GM18868 (cell line): Measurements from ENCODE around the gene COPG2.
A peak's percentile ranks its signal among the peaks of the same experiment; 100 is the strongest.
"Not testable (repeated sequence)": the region's sequence is repeated elsewhere in the genome, so short reads cannot be mapped to it uniquely, and the experiment has no call there.

Experiments used
- ATAC-seq: cut with Tn5 transposase; IDR thresholded peaks from one replicate; pipeline ENCODE4 v1.9.1; 2021; ENCODE audit warnings: mild to moderate bottlenecking, moderate library complexity; ENCODE audit not compliant: unreplicated experiment

The COPG2 gene

GRCh38 chr7:130654850-130655249 lies 13.7 kb downstream of the COPG2 start:
- ATAC-seq, result no peak

- no peak for ATAC-seq
Observed at GRCh38 chr7:130650611-130651120, 17.9 kb downstream of the COPG2 start.

- ATAC-seq, result peak; percentile 66
Observed at GRCh38 chr7:130649004-130649790, 19.4 kb downstream of the COPG2 start.

- peak; percentile 14 for ATAC-seq
Observed at GRCh38 chr7:130648580-130648979, 20.0 kb downstream of the COPG2 start.

- ATAC-seq, result no peak
Observed at GRCh38 chr7:130642383-130642782, 26.2 kb downstream of the COPG2 start.

- no peak for ATAC-seq
Observed at GRCh38 chr7:130641497-130641896, 27.1 kb downstream of the COPG2 start.

GRCh38 chr7:130641040-130641439 lies 27.5 kb downstream of the COPG2 start:
- ATAC-seq, result no peak

GRCh38 chr7:130639388-130639787 lies 29.2 kb downstream of the COPG2 start:
- no peak for ATAC-seq

- no peak for ATAC-seq
Observed at GRCh38 chr7:130632111-130632510, 36.4 kb downstream of the COPG2 start.

GRCh38 chr7:130628901-130629300 lies 39.6 kb downstream of the COPG2 start:
- no peak for ATAC-seq

- no peak for ATAC-seq
Observed at GRCh38 chr7:130627775-130628174, 40.8 kb downstream of the COPG2 start.

GRCh38 chr7:130622866-130623265 lies 45.7 kb downstream of the COPG2 start:
- ATAC-seq, result no peak

- ATAC-seq, result no peak
Observed at GRCh38 chr7:130615583-130615982, 53.0 kb downstream of the COPG2 start.

- no peak for ATAC-seq
Observed at GRCh38 chr7:130614449-130614848, 54.1 kb downstream of the COPG2 start.

- ATAC-seq, result no peak
Observed at GRCh38 chr7:130611218-130611617, 57.3 kb downstream of the COPG2 start.

- ATAC-seq, result not testable (repeated sequence)
Observed at GRCh38 chr7:130607066-130607465, 61.5 kb downstream of the COPG2 start.

- no peak for ATAC-seq
Observed at GRCh38 chr7:130606161-130606560, 62.4 kb downstream of the COPG2 start.

- ATAC-seq, result no peak
Observed at GRCh38 chr7:130598056-130598455, 70.5 kb downstream of the COPG2 start.

- no peak for ATAC-seq
Observed at GRCh38 chr7:130595986-130596385, 72.6 kb downstream of the COPG2 start.

- no peak for ATAC-seq
Observed at GRCh38 chr7:130593033-130593432, 75.5 kb downstream of the COPG2 start.

- ATAC-seq, result not testable (repeated sequence)
Observed at GRCh38 chr7:130591464-130591863, 77.1 kb downstream of the COPG2 start.

GRCh38 chr7:130585932-130586331 lies 82.6 kb downstream of the COPG2 start:
- not testable (repeated sequence) for ATAC-seq

- ATAC-seq, result not testable (repeated sequence)
Observed at GRCh38 chr7:130575110-130575509, 93.4 kb downstream of the COPG2 start.
